ENCODE results near the gene GPR176.
"Not testable (repeated sequence)": the region's sequence is repeated elsewhere in the genome, so short reads cannot be mapped to it uniquely, and the experiment has no call there.

Gene GPR176

DNA sequence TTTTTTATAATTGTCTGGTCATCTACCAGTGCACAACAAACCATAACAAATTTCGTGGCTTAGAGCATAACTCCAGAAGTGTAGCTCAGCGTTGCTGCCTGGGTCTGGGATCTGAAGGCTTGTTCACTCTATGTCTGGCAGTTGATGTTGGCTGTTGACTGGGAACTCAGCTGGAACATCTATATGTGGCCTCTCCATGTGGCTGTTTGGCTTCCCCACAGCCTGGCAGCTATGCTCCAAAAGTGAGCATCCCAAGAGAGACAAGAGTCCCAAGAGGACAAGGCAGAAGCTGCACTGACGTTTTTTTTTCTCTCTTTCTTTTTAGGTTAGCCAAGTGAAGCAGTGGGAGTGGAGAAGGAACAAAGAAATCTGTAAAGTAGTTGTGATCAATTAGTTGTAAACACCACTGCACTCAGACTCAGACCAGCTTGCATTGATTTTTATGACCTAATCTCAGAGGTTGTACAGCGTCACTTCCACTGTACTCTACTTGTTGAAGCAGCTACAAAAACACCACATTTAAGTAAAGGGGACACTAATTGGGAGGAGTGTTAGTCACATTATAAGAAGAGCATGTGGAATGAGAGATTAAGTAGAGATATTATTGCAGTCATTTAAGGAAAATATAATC is 2.5 kb upstream of the GPR176 start:
- Mint-ChIP-seq H3K27me3 (peaks cover 37% of the 10 kb centered on the region), H3K36me3 (peaks cover 7% of the 10 kb centered on the region)
- CTCF ChIA-PET: no interaction called here

GRCh38 chr15:39921274-39921638 is 1.2 kb upstream of the GPR176 start:
- H3K36me3 Mint-ChIP-seq: peaks cover 7% of the 10 kb centered on the region
- peak overlapping the region; percentile 81 for H3K4me3 Mint-ChIP-seq
- CTCF ChIA-PET: no interaction called here
- H3K4me1 Mint-ChIP-seq: peaks cover 30% of the 10 kb centered on the region
- H3K27ac Mint-ChIP-seq: no peak overlapping the region
- DNase-seq: no peak
- peaks cover 48% of the 10 kb centered on the region for H3K27me3 Mint-ChIP-seq
- peaks cover 3% of the 10 kb centered on the region for H3K9me3 Mint-ChIP-seq

More for the DNA sequence above, 2.5 kb upstream of the GPR176 start:
- peaks cover 3% of the 10 kb centered on the region for H3K9me3 Mint-ChIP-seq
- no peak overlapping the region for H3K4me3 Mint-ChIP-seq
- DNase-seq: no peak
- H3K4me1 Mint-ChIP-seq: peaks cover 30% of the 10 kb centered on the region
- no peak overlapping the region for H3K27ac Mint-ChIP-seq

GRCh38 chr15:39920510-39921273 is 626 bp upstream of the GPR176 start:
- H3K9me3 Mint-ChIP-seq: peaks cover 3% of the 10 kb centered on the region
- CTCF ChIA-PET: interaction anchor here (1.5 kb wide), 1 partner anchor 14 kb away, joined by 4 read pairs; no protein-coding TSS in a partner anchor

GRCh38 chr15:39919411-39919747 is 687 bp downstream of the GPR176 start:
- peaks cover 10% of the 10 kb centered on the region for H3K9me3 Mint-ChIP-seq
- peaks cover 57% of the 10 kb centered on the region for H3K27me3 Mint-ChIP-seq
- H3K27ac Mint-ChIP-seq: no peak overlapping the region
- peak overlapping the region; percentile 45 for H3K4me3 Mint-ChIP-seq
- peaks cover 7% of the 10 kb centered on the region for H3K36me3 Mint-ChIP-seq
- peaks cover 18% of the 10 kb centered on the region for H3K4me1 Mint-ChIP-seq
- CTCF ChIA-PET: interaction anchor here (1.5 kb wide), 1 partner anchor 16 kb away, joined by 4 read pairs; no protein-coding TSS in a partner anchor
- DNase-seq: no peak

More at GRCh38 chr15:39920510-39921273, 626 bp upstream of the GPR176 start:
- Mint-ChIP-seq H3K4me1 (peaks cover 30% of the 10 kb centered on the region), H3K4me3 (peak overlapping the region; percentile 81), H3K27me3 (peaks cover 53% of the 10 kb centered on the region), H3K36me3 (peaks cover 7% of the 10 kb centered on the region), H3K27ac (no peak overlapping the region)
- peak; percentile 80 for DNase-seq

DNA sequence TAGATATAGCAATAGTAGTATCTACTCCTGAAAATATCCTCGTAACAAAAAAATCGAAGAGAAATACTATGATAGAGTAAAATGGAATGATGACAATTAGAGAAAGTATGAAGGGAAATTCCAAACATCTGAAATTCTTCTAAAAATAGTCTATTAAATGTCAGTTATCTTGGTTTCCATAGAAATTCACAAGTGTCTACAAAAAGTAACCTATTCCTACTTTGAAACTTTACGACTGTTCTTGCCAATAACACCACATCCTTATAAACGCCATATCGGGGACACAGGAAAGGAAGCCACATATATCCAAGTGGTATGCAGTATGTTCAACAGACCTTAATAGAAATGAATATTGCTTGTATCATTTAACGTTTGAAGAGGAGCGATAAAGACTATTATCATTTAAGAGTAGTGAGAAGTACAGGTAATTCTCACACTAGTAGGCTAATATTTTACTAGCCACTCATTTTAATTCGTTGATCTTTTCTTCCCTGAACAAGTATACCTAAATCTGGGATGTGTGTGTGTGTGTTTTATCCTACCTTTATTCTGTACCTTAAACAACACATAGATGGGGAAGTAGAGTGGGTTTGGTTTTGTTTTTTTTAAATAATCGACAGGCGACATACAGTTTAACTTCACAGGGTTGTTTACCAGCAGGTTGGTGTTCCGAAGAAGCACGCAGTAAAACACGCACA is 1.2 kb downstream of the GPR176 start:
- H3K4me1 Mint-ChIP-seq: peaks cover 15% of the 10 kb centered on the region
- H3K27me3 Mint-ChIP-seq: peaks cover 57% of the 10 kb centered on the region
- no peak for DNase-seq
- no peak overlapping the region for H3K27ac Mint-ChIP-seq
- peaks cover 7% of the 10 kb centered on the region for H3K36me3 Mint-ChIP-seq
- CTCF ChIA-PET: no interaction called here
- H3K9me3 Mint-ChIP-seq: peaks cover 10% of the 10 kb centered on the region
- peak overlapping the region; percentile 11 for H3K4me3 Mint-ChIP-seq

GRCh38 chr15:39914977-39915376 is 5.1 kb downstream of the GPR176 start:
- no peak for DNase-seq
- H3K4me1 Mint-ChIP-seq: peaks cover 8% of the 10 kb centered on the region
- CTCF ChIA-PET: interaction anchor here (0.6 to 1.5 kb wide), 2 partner anchors 20 to 395 kb away, joined by 3 read pairs; no protein-coding TSS in a partner anchor
- H3K27me3 Mint-ChIP-seq: peaks cover 56% of the 10 kb centered on the region
- H3K27ac Mint-ChIP-seq: no peak overlapping the region
- H3K9me3 Mint-ChIP-seq: peaks cover 7% of the 10 kb centered on the region
- H3K4me3 Mint-ChIP-seq: no peak overlapping the region
- H3K36me3 Mint-ChIP-seq: no peaks in the 10 kb centered on the region

- Mint-ChIP-seq H3K4me1 (no peaks in the 10 kb centered on the region), H3K36me3 (no peaks in the 10 kb centered on the region), H3K27ac (no peak overlapping the region), H3K27me3 (peaks cover 38% of the 10 kb centered on the region), H3K4me3 (no peak overlapping the region), H3K9me3 (no peaks in the 10 kb centered on the region)
- DNase-seq: no peak
- CTCF ChIA-PET: interaction anchor here (0.6 kb wide), 1 partner anchor 60 kb away, joined by 4 read pairs; no protein-coding TSS in a partner anchor
Measured at GRCh38 chr15:39909007-39909406, 11.1 kb downstream of the GPR176 start.

DNA sequence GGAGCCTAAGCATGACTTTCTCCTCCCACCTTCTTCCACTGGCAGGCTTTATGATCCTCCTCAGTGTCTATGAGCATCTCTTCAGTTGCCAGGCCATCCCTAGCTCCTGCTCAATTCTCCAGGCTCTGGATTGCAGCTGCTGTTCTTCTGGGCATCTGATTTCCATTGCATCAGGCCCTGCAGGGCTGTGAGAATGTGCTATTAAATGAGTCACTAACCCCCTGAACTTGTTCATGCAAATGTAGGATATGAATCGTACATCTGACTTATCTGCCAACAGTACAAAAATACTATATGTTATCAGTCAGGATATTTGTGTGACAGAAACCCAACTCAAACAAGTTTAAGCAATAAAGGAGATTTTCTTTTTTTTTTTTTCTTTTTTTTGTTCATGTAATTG is 11.9 kb downstream of the GPR176 start:
- Mint-ChIP-seq H3K36me3 (no peaks in the 10 kb centered on the region), H3K4me3 (no peak overlapping the region), H3K9me3 (no peaks in the 10 kb centered on the region), H3K27ac (no peak overlapping the region), H3K27me3 (peaks cover 32% of the 10 kb centered on the region), H3K4me1 (no peaks in the 10 kb centered on the region)
- no peak for DNase-seq
- CTCF ChIA-PET: interaction anchor here (1.0 kb wide), 1 partner anchor 20 kb away, joined by 4 read pairs; no protein-coding TSS in a partner anchor

GRCh38 chr15:39907216-39907615 is 12.8 kb downstream of the GPR176 start:
- H3K27me3 Mint-ChIP-seq: peaks cover 35% of the 10 kb centered on the region
- no peak overlapping the region for H3K4me3 Mint-ChIP-seq
- H3K4me1 Mint-ChIP-seq: no peaks in the 10 kb centered on the region
- no peaks in the 10 kb centered on the region for H3K9me3 Mint-ChIP-seq
- H3K27ac Mint-ChIP-seq: no peak overlapping the region
- no peaks in the 10 kb centered on the region for H3K36me3 Mint-ChIP-seq
- CTCF ChIA-PET: interaction anchor here (1.0 kb wide), 1 partner anchor 19 kb away, joined by 4 read pairs; no protein-coding TSS in a partner anchor
- no peak for DNase-seq

DNA sequence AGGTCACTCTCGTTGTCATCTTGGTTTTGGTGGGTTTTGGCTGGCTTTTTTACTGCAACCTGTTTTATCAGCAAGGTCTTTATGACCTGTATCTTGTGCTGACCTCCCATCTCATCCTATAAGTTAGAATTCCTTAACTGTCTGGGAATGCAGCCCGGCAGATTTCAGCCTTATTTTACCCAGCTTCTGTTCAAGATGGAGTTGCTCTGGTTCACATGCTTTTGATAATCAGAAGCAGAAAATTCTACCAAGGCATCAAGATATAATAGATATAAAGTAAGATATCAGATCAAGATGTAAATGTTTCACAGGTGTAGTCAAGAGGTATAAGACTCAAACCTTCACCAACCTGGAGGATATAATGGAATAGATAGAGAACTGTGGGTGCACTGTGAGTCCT is 16.0 kb downstream of the GPR176 start:
- Mint-ChIP-seq H3K27ac (no peak overlapping the region), H3K27me3 (peaks cover 47% of the 10 kb centered on the region), H3K36me3 (no peaks in the 10 kb centered on the region), H3K9me3 (no peaks in the 10 kb centered on the region), H3K4me3 (no peak overlapping the region), H3K4me1 (no peaks in the 10 kb centered on the region)
- DNase-seq: no peak
- CTCF ChIA-PET: no interaction called here

DNA sequence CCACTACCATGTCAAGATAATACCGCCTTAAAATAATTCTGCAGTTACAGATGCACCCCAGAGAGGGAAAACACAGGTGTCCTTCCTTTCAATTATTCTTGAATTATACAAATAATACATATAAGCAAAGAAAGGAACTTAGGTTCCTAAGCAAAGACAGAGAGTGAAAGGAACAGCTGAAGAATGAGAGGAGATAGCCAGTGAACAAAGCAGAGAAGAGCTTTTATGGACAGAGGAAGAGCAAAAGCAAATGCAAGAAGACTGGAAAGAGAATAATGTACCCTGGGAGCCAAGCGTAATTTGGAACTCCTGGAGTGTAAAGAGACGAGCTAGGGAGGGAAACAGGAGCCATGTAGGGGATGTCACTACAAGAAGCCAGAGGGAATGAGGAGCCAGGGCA is 21.7 kb downstream of the GPR176 start:
- Mint-ChIP-seq H3K4me3 (no peak overlapping the region), H3K27ac (no peak overlapping the region), H3K4me1 (no peaks in the 10 kb centered on the region), H3K9me3 (no peaks in the 10 kb centered on the region), H3K36me3 (no peaks in the 10 kb centered on the region), H3K27me3 (peaks cover 38% of the 10 kb centered on the region)
- DNase-seq: no peak
- CTCF ChIA-PET: no interaction called here

- Mint-ChIP-seq H3K27ac (no peak overlapping the region), H3K9me3 (no peaks in the 10 kb centered on the region), H3K4me3 (no peak overlapping the region), H3K4me1 (no peaks in the 10 kb centered on the region), H3K27me3 (peaks cover 32% of the 10 kb centered on the region), H3K36me3 (no peaks in the 10 kb centered on the region)
- CTCF ChIA-PET: no interaction called here
- no peak for DNase-seq
Measured at GRCh38 chr15:39896846-39897245, 23.2 kb downstream of the GPR176 start.

DNA sequence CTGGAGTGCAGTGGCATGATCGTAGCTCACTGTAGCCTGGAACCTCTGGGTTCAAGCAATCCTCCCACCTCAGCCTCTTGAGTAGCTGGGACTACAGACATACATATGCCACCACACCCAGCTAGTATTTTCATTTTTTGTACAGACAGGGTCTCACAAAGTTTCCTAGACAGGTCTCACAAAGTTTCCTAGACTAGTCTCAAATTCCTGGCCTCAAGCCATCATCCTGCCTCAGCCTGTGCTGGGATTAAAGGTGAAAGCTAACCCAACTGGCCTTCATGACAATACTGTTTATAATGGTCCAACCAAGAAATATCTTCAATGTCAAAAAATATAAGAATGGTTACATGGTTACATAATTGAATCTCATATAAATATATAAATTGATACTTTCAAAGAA is 24.0 kb downstream of the GPR176 start:
- CTCF ChIA-PET: no interaction called here

DNA sequence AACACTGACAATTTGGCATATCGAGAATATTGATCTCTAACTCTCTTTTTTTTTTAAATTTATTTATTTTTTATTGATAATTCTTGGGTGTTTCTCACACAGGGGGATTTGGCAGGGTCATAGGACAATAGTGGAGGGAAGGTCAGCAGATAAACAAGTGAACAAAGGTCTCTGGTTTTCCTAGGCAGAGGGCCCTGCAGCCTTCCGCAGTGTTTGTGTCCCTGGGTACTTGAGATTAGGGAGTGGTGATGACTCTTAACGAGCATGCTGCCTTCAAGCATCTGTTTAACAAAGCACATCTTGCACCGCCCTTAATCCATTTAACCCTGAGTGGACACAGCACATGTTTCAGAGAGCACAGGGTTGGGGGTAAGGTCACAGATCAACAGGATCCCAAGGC is 27.0 kb downstream of the GPR176 start:
- H3K36me3 Mint-ChIP-seq, H3K9me3 Mint-ChIP-seq, CTCF ChIA-PET, H3K4me3 Mint-ChIP-seq, H3K4me1 Mint-ChIP-seq, H3K27ac Mint-ChIP-seq, DNase-seq: not testable (repeated sequence)
- H3K27me3 Mint-ChIP-seq: peaks cover 10% of the 10 kb centered on the region

More for the DNA sequence above, 24.0 kb downstream of the GPR176 start:
- Mint-ChIP-seq H3K9me3 (no peaks in the 10 kb centered on the region), H3K4me1 (no peaks in the 10 kb centered on the region), H3K36me3 (no peaks in the 10 kb centered on the region), H3K27me3 (peaks cover 26% of the 10 kb centered on the region), H3K27ac (no peak overlapping the region), H3K4me3 (no peak overlapping the region)
- no peak for DNase-seq

Data from activated naive CD4-positive, alpha-beta T cell treated with anti-CD3 and anti-CD28 coated beads, Interleukin-2, amount 10 ng/mL, durations not matched to agents 7 days and 5 days (primary cell).